GM21515 (cell line): ENCODE results near the gene FBXL15.

ENCODE experiments used
- ATAC-seq: cut with Tn5 transposase; IDR thresholded peaks from one replicate; pipeline ENCODE4 v1.9.1; 2021; ENCODE audit not compliant: unreplicated experiment

FBXL15 gene, protein sequence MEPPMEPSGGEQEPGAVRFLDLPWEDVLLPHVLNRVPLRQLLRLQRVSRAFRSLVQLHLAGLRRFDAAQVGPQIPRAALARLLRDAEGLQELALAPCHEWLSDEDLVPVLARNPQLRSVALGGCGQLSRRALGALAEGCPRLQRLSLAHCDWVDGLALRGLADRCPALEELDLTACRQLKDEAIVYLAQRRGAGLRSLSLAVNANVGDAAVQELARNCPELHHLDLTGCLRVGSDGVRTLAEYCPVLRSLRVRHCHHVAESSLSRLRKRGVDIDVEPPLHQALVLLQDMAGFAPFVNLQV

DNA sequence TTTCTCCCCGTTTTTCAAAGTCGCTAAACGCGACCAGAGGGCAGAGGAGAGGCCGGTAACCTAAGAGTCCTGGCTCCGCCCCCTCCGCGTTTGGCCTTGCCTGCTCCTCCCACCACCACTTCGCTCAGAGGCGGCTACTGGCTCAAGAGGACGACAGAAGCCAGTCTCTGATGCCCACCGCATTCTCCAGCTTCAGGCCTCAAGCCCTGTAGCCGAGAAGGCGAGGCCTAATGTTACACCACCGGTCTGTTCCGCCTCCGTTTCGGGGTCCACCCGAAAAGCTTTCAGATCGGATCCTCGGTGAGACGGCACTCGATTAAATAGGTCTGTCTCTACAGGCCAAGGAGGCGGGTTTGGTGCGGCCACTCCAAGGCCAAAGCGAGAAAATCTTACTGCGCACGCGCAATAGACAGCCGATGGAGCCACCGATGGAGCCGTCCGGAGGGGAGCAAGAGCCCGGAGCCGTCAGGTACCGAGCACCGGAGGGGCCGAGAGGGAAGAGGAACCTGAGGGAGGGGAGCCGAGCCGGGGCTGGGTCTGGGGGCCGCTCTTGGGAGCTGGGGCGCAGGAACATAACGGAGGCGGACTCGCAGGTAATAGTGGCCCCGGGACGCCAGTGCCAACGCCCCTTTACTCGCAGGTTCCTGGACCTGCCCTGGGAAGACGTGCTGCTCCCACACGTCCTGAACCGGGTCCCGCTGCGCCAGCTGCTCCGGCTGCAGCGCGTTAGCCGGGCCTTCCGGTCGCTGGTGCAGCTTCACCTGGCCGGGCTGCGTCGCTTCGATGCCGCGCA is at the start of gene FBXL15:
Gene FBXL15 (plus strand): TSS at position 123 of the 793 bp plus-strand sequence. CDS start 294 bp downstream, at position 417.
- peak; percentile 58 for ATAC-seq

DNA sequence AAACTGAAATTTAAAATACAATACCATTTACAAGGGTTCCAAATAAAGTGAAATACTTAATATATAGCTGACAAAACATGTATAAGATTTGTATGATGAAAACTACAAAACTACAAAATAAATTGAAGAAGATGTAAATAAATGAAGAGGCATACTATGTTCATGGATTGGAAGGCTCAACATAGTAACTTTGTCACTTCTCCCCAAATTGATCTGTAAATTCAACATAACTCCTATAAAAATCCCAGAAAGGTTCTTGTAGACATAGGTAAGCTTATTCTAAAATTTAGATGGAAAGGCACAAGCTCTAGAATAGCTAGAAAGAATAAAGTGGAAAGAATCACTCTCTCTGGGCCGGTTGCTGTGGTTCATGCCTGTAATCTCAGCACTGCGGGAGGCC is 49.3 kb upstream of the FBXL15 start:
- ATAC-seq = no peak

DNA sequence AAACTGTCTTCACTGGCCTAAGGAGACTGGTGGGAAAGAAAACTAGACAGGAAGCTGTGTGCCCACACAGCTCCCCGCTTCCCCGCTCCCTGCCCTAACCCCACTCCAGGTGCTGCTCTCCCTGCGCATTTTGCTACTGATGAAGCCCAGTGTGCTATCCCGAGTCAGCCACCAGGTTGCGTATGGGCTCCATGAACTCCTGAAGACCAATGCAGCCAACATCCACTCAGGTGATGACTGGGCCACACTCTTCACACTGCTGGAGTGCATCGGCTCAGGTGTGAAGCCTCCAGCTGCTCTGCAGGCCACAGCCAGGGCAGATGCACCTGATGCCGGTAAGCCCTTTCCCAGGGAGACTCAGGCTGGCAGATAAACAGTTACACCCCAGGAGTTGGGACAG is 45.4 kb upstream of the FBXL15 start:
- ATAC-seq = no peak

DNA sequence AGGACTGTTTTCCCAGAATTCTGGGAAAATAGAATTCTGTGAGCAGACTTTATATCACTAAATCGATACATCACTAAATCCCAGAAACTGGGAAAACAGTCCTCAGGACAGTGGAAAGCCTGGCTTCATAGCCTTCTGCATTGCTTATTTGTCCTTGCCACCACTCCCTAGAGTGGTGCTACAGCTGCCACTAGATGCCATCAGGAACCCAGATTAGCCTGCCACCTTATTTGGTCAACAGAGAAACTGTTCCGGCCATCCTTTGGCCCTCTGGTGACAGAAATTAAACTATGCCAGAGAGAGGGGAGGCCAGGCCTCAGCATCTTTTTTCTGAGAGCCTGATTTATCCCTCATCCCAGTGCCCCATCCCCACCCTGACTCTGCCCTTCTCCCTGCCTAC is 44.8 kb upstream of the FBXL15 start:
- no peak for ATAC-seq

DNA sequence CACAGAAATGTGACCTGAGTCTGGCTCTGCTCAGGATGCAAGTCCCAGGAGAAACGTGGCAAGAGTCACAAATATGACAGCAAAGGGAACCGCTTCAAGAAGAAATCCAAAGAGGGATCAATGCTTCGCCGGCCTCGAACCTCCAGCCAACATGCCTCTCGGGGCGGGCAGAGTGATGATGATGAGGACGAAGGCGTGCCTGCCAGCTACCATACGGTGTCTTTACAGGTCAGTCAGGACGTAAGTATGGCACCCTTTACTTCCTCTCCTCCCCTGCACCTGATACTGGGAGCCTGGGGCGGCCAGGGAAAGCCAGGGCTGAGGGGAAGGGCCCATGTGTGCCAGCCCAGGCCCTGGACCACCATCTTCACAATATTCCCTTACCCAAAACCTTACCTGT is 43.7 kb upstream of the FBXL15 start:
- no peak for ATAC-seq

DNA sequence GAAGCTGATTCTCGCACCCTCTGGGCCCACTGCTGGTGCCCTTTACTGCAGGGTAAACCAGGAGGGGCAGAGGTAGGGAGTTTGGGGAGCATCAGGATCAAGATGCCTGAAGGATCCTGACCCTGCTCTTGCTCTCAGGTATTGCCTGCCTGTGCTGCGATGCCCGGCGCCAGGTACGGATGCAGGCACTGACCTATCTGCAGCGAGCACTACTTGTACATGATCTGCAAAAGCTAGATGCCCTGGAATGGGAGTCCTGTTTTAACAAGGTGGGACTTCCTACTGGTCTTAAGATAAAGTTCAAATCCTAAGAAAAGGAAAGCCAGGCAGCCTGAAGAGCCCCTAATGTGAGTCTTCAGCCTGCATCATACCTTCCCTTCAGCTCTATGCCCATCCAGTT is 41.3 kb upstream of the FBXL15 start:
- no peak for ATAC-seq

DNA sequence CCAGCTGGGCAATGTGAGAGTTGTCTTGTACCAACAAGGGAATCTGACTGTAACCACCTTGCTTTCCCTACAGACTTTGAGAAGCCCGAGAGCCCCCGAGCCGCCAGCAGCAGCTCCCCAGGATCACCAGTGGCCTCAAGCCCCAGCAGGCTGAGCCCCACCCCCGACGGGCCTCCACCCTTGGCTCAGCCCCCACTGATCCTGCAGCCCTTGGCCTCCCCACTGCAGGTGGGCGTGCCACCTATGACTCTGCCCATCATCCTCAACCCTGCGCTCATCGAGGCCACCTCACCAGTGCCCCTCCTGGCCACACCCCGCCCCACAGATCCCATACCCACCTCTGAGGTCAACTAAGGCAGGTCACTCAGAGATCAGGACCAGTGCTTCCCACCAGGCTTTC is 38.7 kb upstream of the FBXL15 start:
- ATAC-seq = no peak

DNA sequence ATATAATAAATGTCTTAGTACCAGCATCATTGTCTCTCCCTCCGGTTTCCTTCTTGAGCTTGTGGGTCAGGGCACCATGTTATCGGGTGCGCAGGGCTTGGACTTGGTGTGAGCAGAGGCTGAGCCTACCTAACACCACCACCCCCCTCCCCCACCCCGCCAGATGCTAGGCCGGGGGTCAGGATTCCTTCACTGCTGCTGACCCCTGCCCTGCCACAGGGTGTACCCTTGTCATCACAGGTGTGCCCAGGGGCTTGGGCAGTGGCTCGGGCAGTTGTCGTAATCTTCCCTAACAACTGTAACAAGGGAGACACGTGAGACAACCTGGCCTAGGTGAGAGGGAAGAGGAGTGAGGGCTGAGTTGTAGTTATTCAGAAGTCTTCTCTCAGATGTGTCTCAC is 37.8 kb upstream of the FBXL15 start:
- ATAC-seq = no peak

DNA sequence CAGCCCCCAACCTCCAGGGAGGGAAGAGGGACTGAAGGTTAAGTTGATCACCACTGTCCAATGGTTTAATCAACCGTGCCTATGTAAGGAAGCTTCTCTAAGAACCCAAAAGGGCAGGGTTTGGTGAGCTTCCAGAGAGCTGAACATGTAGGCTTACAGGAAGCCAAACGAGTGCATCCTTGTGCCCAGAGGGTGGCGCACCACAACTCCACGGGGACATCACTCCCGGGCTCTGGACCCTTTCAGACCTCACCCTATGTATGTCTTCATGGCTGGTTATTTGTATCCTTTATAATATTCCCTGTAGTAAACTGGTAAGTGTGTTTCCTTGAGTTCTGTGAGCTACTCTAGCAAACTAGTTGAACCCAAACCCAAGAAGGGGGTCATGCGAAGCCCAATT is 36.6 kb upstream of the FBXL15 start:
- ATAC-seq = no peak

DNA sequence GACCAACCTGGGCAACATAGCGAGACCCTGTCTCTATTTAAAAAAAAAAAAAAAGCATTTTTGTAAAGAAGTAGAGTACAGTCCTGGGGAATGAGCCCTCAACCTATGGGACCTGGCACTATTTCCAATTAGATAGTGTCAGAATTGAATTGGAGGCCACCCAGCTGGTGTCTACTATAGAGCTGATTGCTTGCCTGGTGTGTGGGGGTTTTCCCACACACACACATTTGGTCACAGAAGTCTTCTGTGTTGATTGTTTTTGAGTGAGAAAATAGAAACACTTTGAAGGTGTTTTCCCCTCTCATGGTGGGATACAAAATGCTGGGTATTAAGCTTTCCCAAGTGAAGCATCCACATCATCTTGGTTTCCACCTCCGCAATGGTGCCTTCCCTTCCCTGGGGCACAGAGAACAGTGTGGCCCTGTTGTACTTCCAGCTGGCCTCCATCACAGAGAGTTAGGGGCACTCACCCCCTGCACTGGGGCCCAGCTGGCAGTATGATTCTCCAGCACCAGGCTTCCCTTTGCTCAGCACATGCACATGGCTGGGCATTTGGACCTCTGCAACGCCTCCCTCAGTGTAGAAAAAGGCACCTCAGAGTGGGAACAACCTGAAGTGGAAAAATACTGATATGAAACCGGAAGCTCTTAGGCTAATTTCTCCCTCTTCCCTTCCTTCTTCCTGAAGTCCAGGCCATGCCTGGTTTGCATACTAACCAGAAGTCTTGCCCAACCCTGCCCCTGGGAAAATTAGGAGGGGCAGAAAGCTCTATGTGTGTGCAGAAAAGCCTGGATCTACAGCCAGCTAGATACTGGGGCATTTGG is 35.8 kb upstream of the FBXL15 start:
- no peak for ATAC-seq

DNA sequence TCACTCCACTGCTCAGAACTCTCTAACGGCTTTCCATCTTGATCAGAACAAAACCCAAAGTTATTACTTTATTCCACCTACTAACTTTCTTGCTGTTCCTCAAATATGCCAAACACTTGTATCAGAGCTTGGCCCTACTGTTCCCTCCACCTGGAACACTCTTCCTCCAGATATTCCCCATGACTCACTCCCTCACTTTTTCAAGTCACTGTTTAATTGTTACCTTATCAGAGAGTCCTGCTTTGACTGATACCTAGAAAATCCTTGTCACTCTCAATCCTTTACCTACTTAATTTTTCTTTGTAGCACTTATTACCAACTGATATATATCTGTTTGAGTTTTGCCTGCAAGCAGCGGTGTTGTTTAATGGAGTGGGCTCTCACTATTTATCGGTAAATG is 30.7 kb upstream of the FBXL15 start:
- ATAC-seq = no peak

DNA sequence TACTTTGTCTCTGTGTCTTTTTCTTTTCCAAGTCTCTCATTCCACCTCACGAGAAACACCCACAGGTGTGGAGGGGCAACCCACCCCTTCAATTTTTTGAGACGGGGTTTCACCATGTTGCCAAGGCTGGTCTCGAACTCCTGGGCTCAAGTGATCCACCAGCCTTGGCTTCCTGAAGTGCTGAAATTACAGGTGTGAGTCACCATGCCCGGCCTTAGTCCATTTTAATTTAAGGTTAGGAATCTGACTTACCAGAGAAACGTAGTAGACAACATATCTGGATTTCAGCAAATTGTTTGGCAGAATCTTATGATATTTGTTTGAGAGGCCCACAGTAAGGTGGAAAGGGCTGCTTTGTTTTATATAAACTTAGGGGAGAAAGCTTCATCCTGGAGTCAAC is 28.3 kb upstream of the FBXL15 start:
- no peak for ATAC-seq

DNA sequence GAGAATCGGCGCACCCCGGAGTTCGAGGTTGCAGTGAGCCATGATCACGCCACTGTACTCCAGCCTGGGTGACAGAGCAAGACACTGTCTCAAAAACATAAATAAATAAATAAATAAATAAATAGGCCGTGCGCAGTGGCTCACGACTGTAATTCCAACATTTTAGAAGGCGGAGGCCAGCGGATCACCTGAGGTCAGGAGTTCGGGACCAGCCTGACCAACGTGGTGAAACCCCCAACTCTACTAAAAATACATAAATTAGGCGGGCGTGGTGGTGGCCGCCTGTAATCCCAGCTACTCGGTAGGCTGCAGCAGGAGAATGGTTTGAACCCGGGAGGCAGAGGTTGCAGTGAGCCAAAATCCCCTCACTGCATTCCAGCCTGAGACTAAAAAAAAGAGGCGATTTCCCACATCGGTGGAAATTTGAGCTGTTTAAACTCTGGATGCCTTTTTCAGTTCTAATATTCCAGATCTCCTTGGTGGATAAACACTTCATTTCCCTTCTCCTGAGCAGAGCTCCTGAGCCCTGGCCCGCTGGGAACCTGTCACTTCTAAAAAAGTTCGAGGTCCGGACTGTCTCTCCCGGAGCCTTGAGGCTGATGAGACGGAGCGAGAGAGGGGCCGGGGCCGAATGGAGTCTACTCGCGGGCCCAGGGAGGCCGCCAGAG is 27.1 kb upstream of the FBXL15 start:
- no peak for ATAC-seq

DNA sequence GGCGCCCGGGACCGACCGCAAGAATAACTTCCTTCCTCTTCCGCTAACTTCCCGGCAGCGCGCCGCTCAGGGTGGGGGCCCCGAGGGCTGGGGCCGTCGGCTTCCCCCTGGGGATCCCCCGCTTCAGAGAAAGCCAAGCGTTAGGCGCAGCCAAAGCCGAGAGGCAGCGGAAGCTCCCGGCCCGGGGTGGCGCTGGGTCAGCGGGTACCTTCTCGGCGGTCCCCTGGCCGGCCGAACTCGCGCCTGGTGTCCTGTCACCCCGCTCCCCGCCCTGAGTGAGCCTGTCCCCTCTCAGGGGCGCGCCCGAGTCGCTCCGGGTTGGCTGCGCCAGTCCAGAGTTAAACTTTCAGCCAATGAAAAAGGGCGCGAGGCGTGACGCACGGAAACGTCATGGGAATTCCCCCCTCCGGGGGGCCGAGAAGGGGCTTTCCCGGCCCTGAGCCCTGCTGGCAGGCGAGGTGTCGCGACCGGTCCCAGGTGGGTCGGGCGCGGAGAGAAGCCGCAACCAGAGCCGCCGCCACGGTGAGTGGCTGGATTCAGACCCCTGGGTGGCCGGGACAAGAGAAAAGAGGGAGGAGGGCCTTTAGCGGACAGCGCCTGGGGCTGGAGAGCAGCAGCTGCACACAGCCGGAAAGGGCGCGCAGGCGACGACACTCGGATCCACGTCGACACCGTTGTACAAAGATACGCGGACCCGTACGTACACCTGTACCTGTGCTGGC is 26.4 kb upstream of the FBXL15 start:
- peak; percentile 74 for ATAC-seq

DNA sequence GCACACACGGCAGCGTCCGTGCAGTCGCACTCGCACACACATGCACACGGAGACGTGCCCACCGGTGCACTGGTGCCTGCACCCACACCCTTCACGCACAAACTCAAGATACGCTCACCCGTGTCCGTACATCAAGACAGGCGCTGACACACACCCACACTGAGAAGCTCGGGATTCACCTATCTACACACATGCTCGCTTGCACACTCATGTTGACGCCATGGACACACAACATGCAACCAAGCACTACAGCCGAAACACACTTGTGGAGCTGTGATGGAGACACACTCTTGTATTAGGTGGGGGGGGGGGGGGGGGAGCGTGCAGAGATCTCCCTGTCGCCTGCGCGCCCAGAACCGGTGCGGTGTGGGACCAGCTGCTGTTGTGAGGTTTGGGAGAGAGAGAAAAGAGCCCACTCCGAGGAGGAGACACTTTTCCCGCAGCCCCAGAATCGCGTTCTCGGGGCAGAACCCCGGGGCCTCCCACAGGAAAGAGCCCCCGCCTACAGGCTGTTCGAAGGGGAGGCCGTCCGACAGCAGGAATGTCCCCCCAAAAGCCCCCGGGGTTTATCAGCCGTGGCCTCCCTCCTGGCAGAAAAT is 25.7 kb upstream of the FBXL15 start:
- ATAC-seq = peak; percentile 4

DNA sequence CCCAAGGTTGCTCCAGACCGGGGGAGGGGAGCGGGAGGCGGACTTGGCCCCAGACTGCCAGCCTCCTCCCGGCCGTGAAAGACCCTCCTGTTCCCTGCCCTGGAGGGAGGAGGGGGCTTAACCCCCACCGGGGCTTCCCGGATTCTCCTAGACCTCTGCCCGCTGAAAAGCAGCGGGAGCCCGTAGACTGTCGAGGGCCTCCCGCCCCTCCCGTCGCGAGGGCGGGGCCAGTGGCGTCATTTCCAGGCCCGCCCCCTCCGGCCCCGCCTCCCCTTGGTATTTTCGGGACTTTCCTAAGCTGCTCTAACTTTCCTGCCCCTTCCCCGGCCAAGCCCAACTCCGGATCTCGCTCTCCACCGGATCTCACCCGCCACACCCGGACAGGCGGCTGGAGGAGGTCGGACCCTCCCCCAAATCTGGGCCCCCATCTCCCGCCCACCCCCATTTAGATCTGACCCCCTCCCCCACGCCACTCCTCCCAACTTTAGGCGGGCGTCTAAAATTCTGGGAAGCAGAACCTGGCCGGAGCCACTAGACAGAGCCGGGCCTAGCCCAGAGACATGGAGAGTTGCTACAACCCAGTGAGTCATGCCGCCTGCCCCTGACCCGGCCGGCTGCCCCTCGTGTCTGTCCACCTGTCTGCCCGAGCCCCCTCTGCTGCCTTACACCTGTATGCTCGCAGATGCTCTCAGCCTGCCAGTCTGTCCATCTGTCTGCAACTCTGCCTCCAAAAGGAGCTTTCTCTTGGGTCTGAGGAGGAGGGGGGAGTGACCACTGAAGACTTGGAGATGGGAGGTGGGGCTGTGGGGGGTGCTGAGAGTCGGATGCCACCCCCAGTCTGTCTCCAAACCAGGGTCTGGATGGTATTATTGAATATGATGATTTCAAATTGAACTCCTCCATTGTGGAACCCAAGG is 25.0 kb upstream of the FBXL15 start, which contains the start of gene NFKB2:
Gene NFKB2 (plus strand): TSS at position 306 of the 917 bp plus-strand sequence. CDS start 255 bp downstream, at position 561.
- ATAC-seq = peak; percentile 19

DNA sequence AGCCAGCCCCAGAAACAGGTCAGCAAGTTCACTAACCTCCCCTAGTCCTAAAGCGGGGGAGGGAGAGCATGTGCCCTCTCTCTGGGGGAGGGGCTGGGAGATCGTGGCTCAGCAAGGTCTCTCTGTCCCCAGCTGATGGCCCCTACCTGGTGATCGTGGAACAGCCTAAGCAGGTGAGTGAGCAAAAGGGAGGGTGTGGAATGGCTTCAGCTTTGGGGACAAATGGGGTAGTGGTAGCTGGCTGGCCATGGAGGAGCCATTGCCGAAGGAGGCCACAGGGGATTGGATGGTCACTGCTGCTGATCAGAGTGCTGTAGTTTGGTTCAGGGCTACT is 24.4 kb upstream of the FBXL15 start:
- ATAC-seq = no peak

DNA sequence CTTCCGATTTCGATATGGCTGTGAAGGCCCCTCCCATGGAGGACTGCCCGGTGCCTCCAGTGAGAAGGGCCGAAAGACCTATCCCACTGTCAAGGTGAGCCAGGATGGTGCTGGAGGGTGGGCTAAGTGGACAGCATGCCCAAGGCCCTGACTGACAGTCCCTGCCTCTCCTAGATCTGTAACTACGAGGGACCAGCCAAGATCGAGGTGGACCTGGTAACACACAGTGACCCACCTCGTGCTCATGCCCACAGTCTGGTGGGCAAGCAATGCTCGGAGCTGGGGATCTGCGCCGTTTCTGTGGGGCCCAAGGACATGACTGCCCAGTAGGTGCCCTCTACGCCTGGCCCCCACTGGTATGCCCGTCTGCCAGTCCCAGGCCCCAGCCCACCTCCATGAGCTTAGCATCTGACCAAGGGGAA is 23.9 kb upstream of the FBXL15 start:
- ATAC-seq = no peak
